AG09309 (cell line): Measurements from ENCODE around the gene PTGER4.

Source experiments
- DNase-seq: peaks from one replicate; pipeline ENCODE4 v3.0.0-alpha.2; 2010; ENCODE audit warnings: low read depth
- H3K4me3 ChIP-seq: 2 replicates; pipeline ENCODE4 v1.5.1; 2011; ENCODE audit warnings: mild to moderate bottlenecking, low read depth, low read length, moderate library complexity; ENCODE audit not compliant: control insufficient read depth
- CTCF ChIP-seq: IDR thresholded peaks from 2 replicates; pipeline ENCODE4 v1.5.1; 2011; ENCODE audit warnings: mild to moderate bottlenecking, low read depth, low read length, inconsistent platforms; ENCODE audit not compliant: insufficient read depth, control insufficient read depth; ENCODE audit errors: missing control alignments

PTGER4 gene

GRCh38 chr5:40682154-40683017, 2.7 kb downstream of the PTGER4 start:
- DNase-seq = no peak
- H3K4me3 ChIP-seq = peak overlapping the region; percentile 40
- TF ChIP-seq CTCF = no peak

GRCh38 chr5:40683305-40683704, 3.6 kb downstream of the PTGER4 start:
- DNase-seq = no peak
- TF ChIP-seq CTCF = no peak
- no peak overlapping the region for H3K4me3 ChIP-seq

- TF ChIP-seq CTCF = no peak
- H3K4me3 ChIP-seq = no peak overlapping the region
Measured at GRCh38 chr5:40685193-40685592, 5.5 kb downstream of the PTGER4 start.

GRCh38 chr5:40685976-40686486, 6.3 kb downstream of the PTGER4 start:
- H3K4me3 ChIP-seq = no peak overlapping the region
- TF ChIP-seq CTCF = no peak
- no peak for DNase-seq

More at GRCh38 chr5:40685193-40685592, 5.5 kb downstream of the PTGER4 start:
- no peak for DNase-seq

GRCh38 chr5:40687321-40687720, 7.6 kb downstream of the PTGER4 start:
- no peak for TF ChIP-seq CTCF

GRCh38 chr5:40688127-40688761, 8.5 kb downstream of the PTGER4 start:
- H3K4me3 ChIP-seq = no peak overlapping the region

More at GRCh38 chr5:40687321-40687720, 7.6 kb downstream of the PTGER4 start:
- DNase-seq = no peak
- no peak overlapping the region for H3K4me3 ChIP-seq

More at GRCh38 chr5:40688127-40688761, 8.5 kb downstream of the PTGER4 start:
- no peak for DNase-seq
- peak; percentile 75 for TF ChIP-seq CTCF
